Subcutaneous adipose tissue (tissue), 4 donors: ENCODE measurements around the gene HSPA12A. TPM values are rescaled to one million over a fixed set of nuclear protein-coding genes. Genes with fewer than 3 reads are reported as not detected.

Source experiments
- total RNA-seq, 4 donors: library from RNA; depleted of rRNA; stranded (reverse); fragments of >200 nt; gene quantifications; one replicate each; pipeline ENCODE4 v1.1.0, GENCODE V29; 2016
- TF ChIP-seq, protein P1 (sequence below): fragments of 450-650 bp; IDR thresholded peaks from one replicate; pipeline ENCODE4 v1.5.1; 2016; ENCODE audit warnings: low read depth, mild to moderate bottlenecking, control low read depth, antibody characterized with exemption, moderate library complexity

Gene HSPA12A
- total RNA-seq, 4 donors from 2014 or later, result 18.0 to 41.3 (median 25.4) TPM

DNA sequence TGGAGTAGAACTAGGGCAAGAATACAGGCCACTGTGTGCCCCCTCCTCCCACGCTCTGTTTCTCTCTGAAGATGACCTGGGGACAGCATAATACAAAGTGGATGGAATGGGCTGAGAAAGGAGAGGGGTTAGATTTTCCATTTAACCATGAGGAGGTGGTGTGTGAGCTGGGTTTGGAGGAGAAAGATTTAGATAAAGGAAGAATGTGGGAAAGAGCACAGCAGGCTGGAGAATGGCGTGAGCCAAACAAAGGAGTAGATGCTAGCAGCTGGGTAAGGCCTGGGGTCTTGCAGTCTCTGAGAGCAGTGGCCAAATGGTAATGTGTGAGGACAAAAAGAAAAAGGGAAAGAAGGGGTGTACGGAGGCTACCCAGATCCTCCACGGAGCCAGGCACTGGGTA is 113.0 kb downstream of the HSPA12A start:
- TF ChIP-seq, protein P1, sequence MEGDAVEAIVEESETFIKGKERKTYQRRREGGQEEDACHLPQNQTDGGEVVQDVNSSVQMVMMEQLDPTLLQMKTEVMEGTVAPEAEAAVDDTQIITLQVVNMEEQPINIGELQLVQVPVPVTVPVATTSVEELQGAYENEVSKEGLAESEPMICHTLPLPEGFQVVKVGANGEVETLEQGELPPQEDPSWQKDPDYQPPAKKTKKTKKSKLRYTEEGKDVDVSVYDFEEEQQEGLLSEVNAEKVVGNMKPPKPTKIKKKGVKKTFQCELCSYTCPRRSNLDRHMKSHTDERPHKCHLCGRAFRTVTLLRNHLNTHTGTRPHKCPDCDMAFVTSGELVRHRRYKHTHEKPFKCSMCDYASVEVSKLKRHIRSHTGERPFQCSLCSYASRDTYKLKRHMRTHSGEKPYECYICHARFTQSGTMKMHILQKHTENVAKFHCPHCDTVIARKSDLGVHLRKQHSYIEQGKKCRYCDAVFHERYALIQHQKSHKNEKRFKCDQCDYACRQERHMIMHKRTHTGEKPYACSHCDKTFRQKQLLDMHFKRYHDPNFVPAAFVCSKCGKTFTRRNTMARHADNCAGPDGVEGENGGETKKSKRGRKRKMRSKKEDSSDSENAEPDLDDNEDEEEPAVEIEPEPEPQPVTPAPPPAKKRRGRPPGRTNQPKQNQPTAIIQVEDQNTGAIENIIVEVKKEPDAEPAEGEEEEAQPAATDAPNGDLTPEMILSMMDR, result no peak

DNA sequence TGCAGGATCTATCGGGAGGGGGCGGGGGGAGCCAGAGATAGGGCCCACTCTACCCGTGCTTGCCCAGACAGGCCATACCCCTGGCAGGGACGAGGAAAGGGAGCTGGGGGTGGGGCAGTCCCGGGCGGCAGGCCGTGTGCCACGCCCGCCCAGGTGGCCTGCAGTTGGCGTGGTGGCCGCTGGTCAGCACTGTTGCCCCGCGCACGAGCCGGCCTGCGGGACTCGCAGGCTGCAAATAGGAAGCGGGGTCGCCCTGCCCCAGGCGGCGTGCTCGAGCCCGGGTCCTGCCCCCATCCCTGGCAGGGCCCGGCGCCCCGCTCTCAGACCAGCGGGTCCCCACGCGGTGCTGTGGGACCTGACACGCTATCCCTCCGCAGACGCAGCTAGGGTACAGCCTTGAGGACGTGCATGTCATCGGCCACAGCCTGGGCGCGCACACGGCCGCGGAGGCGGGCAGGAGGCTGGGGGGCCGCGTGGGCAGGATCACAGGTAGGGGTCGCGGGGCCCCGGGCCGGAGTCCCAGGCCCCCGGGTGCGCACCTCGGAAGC is 114.9 kb downstream of the HSPA12A start:
- TF ChIP-seq, protein P1, result no peak

DNA sequence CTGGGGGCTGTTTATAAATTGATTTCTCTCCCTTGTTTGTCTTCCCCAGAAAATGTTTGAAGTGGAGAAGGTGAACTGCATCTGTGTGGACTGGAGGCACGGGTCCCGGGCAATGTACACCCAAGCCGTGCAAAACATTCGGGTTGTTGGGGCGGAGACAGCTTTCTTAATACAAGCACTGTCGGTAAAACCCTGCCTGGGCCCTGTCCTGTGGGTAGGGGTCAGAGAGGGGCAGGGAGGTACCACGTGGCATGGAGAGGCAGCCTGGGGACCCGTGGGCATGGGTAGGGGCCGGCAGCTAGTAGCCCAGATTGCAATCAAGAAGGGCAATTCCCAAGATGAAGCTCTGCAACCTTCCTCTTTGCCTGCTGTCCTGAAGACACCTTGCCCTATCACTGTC is 115.6 kb downstream of the HSPA12A start:
- TF ChIP-seq, protein P1, result no peak

DNA sequence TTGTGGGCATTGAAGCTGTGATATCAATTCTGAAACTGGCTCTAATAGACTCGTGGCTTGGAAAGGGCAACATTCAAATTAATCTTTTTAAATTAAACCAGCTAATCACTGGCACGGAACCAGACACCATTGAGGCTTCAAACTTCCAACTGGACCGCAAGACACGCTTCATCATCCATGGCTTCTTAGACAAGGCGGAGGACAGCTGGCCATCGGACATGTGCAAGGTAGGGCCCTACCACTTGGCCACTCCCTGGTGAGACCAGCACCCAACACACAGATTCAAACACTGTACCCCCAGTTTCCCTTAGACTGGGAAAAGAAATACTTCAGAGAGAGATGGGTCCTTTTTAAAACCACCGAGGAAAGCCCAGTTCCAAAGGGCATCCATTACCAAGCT is 116.5 kb downstream of the HSPA12A start:
- TF ChIP-seq, protein P1, result no peak

DNA sequence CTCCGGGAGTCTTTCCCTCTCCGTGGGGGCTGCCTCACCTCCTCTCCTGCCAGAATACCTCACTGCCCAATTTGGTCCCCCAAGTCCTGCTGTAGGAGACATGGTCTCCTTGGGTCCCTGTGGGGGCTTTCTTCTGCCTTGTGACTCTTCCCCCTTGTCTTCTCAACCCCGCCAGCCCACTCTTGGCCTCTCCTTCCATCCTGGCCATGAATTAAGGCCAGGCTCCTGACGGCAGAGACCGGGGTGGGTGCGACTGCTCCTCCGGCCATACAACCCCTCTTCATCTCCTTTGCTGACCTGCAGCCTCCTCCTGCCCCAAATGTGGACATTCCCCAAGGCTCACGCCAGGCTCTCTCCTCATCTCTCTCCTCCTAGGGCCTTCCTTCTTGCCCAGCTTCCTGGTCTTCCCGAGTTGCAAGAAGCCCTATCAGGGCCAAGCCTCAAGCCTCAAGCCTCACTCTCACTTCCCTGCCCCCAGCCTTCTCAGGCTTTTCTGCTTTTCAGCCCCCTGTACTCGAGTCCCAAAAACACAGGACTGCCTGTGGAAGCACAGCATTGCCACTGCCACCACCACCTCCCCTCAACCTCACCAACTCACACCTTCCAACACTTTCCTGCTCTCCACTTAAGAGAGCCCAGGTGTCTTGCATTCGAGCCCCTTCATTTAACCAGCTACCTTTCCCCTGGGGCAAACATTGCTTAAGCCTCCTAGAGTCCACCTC is 120.3 kb downstream of the HSPA12A start:
- TF ChIP-seq, protein P1, result no peak

DNA sequence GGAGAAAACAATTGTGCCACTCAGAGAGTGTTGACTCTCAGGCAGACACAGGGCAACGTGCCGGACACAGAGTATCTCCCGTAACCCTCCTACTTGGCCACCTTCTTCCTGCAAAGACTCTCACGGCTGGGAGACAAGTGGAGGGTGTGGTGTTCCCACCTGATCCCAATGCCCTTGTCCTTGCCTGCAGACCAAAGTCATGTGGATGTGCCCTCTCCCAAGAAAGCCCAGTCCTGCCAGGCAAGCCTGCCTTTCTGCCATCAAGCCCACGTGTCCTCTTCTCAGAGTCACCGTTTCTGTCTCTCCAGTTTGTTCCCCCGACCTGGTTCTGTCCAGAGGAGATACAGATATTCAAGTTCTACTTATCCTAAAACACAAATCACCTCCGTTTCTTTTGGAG is 120.9 kb downstream of the HSPA12A start:
- TF ChIP-seq, protein P1, result no peak

Other genes with a start within 250 kb of the HSPA12A start
- not detected for gene PNLIP, start 196.6 kb downstream of the HSPA12A start, total RNA-seq
- gene PNLIPRP1, start 151.6 kb downstream of the HSPA12A start, total RNA-seq, result not detected
- gene PNLIPRP2, start 121.6 kb downstream of the HSPA12A start, total RNA-seq, result not detected
- gene ENO4, start 106.9 kb upstream of the HSPA12A start, total RNA-seq, result under 1 TPM in 1 of 4 donors, not detected in 3; 0.38 TPM